ENCODE measurements around the gene CD19.

CD19 gene

GRCh38 chr16:28910086-28911031 is 21.4 kb upstream of the CD19 start:
- TF ChIP-seq CTCF (IDR thresholded peaks at IDR 0.05), result no peak
- no peak for DNase-seq (ENCODE audit: low spot score)

GRCh38 chr16:28912558-28912957 is 19.2 kb upstream of the CD19 start:
- H3K27ac ChIP-seq, result no peak overlapping the region
- no peak for DNase-seq (ENCODE audit: low spot score)
- H3K4me3 ChIP-seq, result no peak overlapping the region
- TF ChIP-seq CTCF (IDR thresholded peaks at IDR 0.05), result no peak

More at GRCh38 chr16:28910086-28911031, 21.4 kb upstream of the CD19 start:
- Histone ChIP-seq H3K4me3 (no peak overlapping the region), H3K27ac (no peak overlapping the region)

GRCh38 chr16:28913946-28914724 is 17.6 kb upstream of the CD19 start:
- no peak for TF ChIP-seq CTCF (IDR thresholded peaks at IDR 0.05)
- Histone ChIP-seq H3K4me3 (no peak overlapping the region), H3K27ac (no peak overlapping the region)
- DNase-seq (ENCODE audit: low spot score), result no peak

- no peak overlapping the region for H3K27ac ChIP-seq
- H3K4me3 ChIP-seq, result no peak overlapping the region
- TF ChIP-seq CTCF (IDR thresholded peaks at IDR 0.05), result no peak
- no peak for DNase-seq (ENCODE audit: low spot score)
Observed at GRCh38 chr16:28915181-28915580, 16.6 kb upstream of the CD19 start.

GRCh38 chr16:28917095-28917494 is 14.7 kb upstream of the CD19 start:
- H3K27ac ChIP-seq, result no peak overlapping the region
- H3K4me3 ChIP-seq, result no peak overlapping the region
- no peak for TF ChIP-seq CTCF (IDR thresholded peaks at IDR 0.05)
- DNase-seq (ENCODE audit: low spot score), result no peak

GRCh38 chr16:28918698-28919097 is 13.1 kb upstream of the CD19 start:
- Histone ChIP-seq H3K27ac (no peak overlapping the region), H3K4me3 (no peak overlapping the region)
- no peak for TF ChIP-seq CTCF (IDR thresholded peaks at IDR 0.05)
- no peak for DNase-seq (ENCODE audit: low spot score)

All from coronary artery (tissue), 2 donors.